ENCODE data around the gene UBD. TPM values are rescaled to one million over a fixed set of nuclear protein-coding genes. Genes with fewer than 3 reads are reported as not detected.

UBD gene
- polyA plus RNA-seq, 1 donor (not counting 4 experiments of a cell fraction or from before 2014, with no cell fraction given), result not detected

DNA sequence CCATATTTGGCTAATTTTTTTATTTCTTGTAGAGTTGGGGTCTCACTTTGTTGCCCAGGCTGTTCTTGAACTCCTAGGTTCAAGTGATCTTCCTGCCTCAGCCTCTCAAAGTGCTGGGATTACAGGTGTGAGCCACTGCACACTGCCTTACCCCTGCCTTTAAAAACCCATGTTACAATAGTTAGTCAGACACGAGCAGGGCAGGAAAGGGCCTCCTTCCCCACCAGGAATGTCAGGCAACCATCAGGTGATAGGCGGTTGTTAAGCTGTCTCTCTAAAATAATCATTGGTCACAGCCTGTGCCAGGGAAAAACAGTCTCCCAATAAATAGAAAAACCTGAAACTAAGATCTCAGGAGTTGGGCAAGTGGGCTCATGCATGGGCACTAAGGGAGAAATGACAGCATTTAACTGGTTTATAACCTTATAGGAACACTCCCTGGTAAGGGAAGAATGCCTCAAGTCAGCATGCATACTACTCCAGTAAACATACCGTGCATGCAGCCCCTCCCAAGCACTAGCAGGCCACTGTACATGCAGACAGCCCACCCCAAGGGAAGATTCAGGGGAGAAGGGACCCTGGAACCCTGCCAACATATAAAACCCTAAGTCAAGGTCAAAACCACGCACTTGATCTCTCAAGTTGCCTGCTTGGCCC is 33.8 kb upstream of the UBD start:
- H3K9me1 ChIP-seq (ENCODE audit: control insufficient read depth, extremely low read depth, insufficient read depth, low read length), result no peaks in the 10 kb centered on the region
- H3K9me3 ChIP-seq (ENCODE audit: control insufficient read depth, low read depth, low read length), result no peaks in the 10 kb centered on the region
- no peak overlapping the region for H3K9ac ChIP-seq (ENCODE audit: control insufficient read depth, extremely low read depth, insufficient read depth, low read length)
- no peak for DNase-seq (ENCODE audit: low read depth, low spot score)
- no peaks in the 10 kb centered on the region for H3K36me3 ChIP-seq (ENCODE audit: control insufficient read depth in 2 of 2, extremely low read depth in 1 of 2, insufficient read depth in 2 of 2, low read length in 2 of 2)
- H3K4me1 ChIP-seq (ENCODE audit: control insufficient read depth, extremely low read depth, insufficient read depth, low read length), result no peaks in the 10 kb centered on the region
- no peak overlapping the region for H3K4me2 ChIP-seq (ENCODE audit: control insufficient read depth, extremely low read depth, insufficient read depth, low read depth, low read length)
- no peaks in the 10 kb centered on the region for H3K79me2 ChIP-seq (ENCODE audit: control insufficient read depth, insufficient read depth, low read length)
- no peak for TF ChIP-seq EZH2 (IDR thresholded peaks at IDR 0.05; ENCODE audit: low read length)
- TF ChIP-seq, protein P1, sequence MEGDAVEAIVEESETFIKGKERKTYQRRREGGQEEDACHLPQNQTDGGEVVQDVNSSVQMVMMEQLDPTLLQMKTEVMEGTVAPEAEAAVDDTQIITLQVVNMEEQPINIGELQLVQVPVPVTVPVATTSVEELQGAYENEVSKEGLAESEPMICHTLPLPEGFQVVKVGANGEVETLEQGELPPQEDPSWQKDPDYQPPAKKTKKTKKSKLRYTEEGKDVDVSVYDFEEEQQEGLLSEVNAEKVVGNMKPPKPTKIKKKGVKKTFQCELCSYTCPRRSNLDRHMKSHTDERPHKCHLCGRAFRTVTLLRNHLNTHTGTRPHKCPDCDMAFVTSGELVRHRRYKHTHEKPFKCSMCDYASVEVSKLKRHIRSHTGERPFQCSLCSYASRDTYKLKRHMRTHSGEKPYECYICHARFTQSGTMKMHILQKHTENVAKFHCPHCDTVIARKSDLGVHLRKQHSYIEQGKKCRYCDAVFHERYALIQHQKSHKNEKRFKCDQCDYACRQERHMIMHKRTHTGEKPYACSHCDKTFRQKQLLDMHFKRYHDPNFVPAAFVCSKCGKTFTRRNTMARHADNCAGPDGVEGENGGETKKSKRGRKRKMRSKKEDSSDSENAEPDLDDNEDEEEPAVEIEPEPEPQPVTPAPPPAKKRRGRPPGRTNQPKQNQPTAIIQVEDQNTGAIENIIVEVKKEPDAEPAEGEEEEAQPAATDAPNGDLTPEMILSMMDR (optimal IDR thresholded peaks at IDR 0.05 in 1 of 3, IDR thresholded peaks at IDR 0.05 in 1 of 3, conservative IDR thresholded peaks at IDR 0.05 in 1 of 3; ENCODE audit: extremely low read depth in 1 of 3, insufficient read depth in 2 of 3, low read length in 3 of 3), result no peak
- no peaks in the 10 kb centered on the region for H4K20me1 ChIP-seq (ENCODE audit: control insufficient read depth, extremely low read depth, insufficient read depth, low read length)
- H3K4me3 ChIP-seq (ENCODE audit: control insufficient read depth in 2 of 3, extremely low read depth in 1 of 3, insufficient read depth in 2 of 3, low read depth in 1 of 3, low read length in 3 of 3), result no peak overlapping the region
- H2AFZ ChIP-seq (ENCODE audit: control insufficient read depth, low read length), result no peak overlapping the region
- FAIRE-seq, result no peak
- H3K27me3 ChIP-seq (ENCODE audit: control insufficient read depth, extremely low read depth, insufficient read depth, low read length), result no peaks in the 10 kb centered on the region
- dilution Hi-C loops (cut with MboI; ENCODE audit: extremely low pct_ligation_motif_present, low sequenced_read_pairs), result loop anchor here (10.0 kb wide), 1 partner anchor 209 kb away; no protein-coding TSS in a partner anchor
- H3K27ac ChIP-seq (ENCODE audit: control insufficient read depth, insufficient read depth, low read length), result no peak overlapping the region

DNA sequence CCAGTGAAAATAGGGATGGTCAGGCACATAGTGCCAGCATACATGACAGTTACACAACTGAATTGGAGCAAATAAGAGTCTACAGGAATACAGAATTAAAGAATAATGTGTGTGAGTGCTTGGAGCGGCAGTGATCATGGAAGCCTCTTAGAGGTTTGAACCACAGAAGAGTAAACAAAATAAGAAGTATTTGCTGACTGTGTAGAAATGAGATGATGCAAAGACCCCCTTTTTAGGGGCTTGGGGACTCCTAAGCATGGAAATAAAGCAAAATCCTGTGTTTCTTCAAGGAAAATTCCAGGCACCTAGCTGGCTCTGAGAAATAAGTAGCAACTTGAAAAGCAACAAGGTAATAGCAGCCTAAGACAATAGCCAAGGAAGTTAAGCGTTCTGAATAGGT is 32.1 kb upstream of the UBD start:
- Histone ChIP-seq H3K79me2 (ENCODE audit: control insufficient read depth, insufficient read depth, low read length) (no peaks in the 10 kb centered on the region), H3K9ac (ENCODE audit: control insufficient read depth, extremely low read depth, insufficient read depth, low read length) (no peak overlapping the region), H3K9me1 (ENCODE audit: control insufficient read depth, extremely low read depth, insufficient read depth, low read length) (no peaks in the 10 kb centered on the region), H3K4me3 (ENCODE audit: control insufficient read depth in 2 of 3, extremely low read depth in 1 of 3, insufficient read depth in 2 of 3, low read depth in 1 of 3, low read length in 3 of 3) (no peak overlapping the region), H3K9me3 (ENCODE audit: control insufficient read depth, low read depth, low read length) (no peaks in the 10 kb centered on the region), H3K4me1 (ENCODE audit: control insufficient read depth, extremely low read depth, insufficient read depth, low read length) (no peaks in the 10 kb centered on the region), H3K36me3 (ENCODE audit: control insufficient read depth in 2 of 2, extremely low read depth in 1 of 2, insufficient read depth in 2 of 2, low read length in 2 of 2) (no peaks in the 10 kb centered on the region), H3K27ac (ENCODE audit: control insufficient read depth, insufficient read depth, low read length) (no peak overlapping the region), H4K20me1 (ENCODE audit: control insufficient read depth, extremely low read depth, insufficient read depth, low read length) (no peaks in the 10 kb centered on the region), H2AFZ (ENCODE audit: control insufficient read depth, low read length) (no peak overlapping the region), H3K4me2 (ENCODE audit: control insufficient read depth, extremely low read depth, insufficient read depth, low read depth, low read length) (no peak overlapping the region), H3K27me3 (ENCODE audit: control insufficient read depth, extremely low read depth, insufficient read depth, low read length) (no peaks in the 10 kb centered on the region)
- no peak for TF ChIP-seq EZH2 (IDR thresholded peaks at IDR 0.05; ENCODE audit: low read length)
- TF ChIP-seq, protein P1 (optimal IDR thresholded peaks at IDR 0.05 in 1 of 3, IDR thresholded peaks at IDR 0.05 in 1 of 3, conservative IDR thresholded peaks at IDR 0.05 in 1 of 3; ENCODE audit: extremely low read depth in 1 of 3, insufficient read depth in 2 of 3, low read length in 3 of 3), result no peak
- no peak for DNase-seq (ENCODE audit: low read depth, low spot score)
- dilution Hi-C loops (cut with MboI; ENCODE audit: extremely low pct_ligation_motif_present, low sequenced_read_pairs), result loop anchor here (10.0 kb wide), 1 partner anchor 207 kb away; no protein-coding TSS in a partner anchor
- FAIRE-seq, result no peak

All from keratinocyte (primary cell).